Loucy (cell line): Measurements from ENCODE around the gene GPR153.

Experiments
- H2AFZ ChIP-seq: fragments of 200-600 bp; sonication (generic); 2 replicates; pipeline ENCODE4 v1.6.0; 2016; ENCODE audit warnings: antibody characterized with exemption, mild to moderate bottlenecking, low read length, moderate library complexity
- H3F3A ChIP-seq: fragments of 200-600 bp; 2 replicates; pipeline ENCODE4 v1.6.0; 2016; ENCODE audit warnings: antibody characterized with exemption, low read depth, mild to moderate bottlenecking
- H3K27me3 ChIP-seq: fragments of 200-600 bp; sonication (generic); 2 replicates; pipeline ENCODE4 v1.6.1; 2014; ENCODE audit warnings: low read length, mild to moderate bottlenecking; ENCODE audit not compliant: insufficient read depth, poor library complexity, severe bottlenecking
- H3K36me3 ChIP-seq: fragments of 200-600 bp; sonication (generic); 2 replicates; pipeline ENCODE4 v1.6.1; 2016; ENCODE audit warnings: low read length; ENCODE audit not compliant: insufficient read depth
- H3K4me1 ChIP-seq: fragments of 200-600 bp; sonication (generic); 2 replicates; pipeline ENCODE4 v1.5.1; 2014; ENCODE audit warnings: low read length, mild to moderate bottlenecking; ENCODE audit not compliant: insufficient read depth, poor library complexity, severe bottlenecking
- H3K4me2 ChIP-seq: fragments of 200-600 bp; sonication (generic); 2 replicates; pipeline ENCODE4 v1.6.0; 2014; ENCODE audit warnings: antibody characterized with exemption, low read length, low read depth, mild to moderate bottlenecking; ENCODE audit not compliant: poor library complexity, severe bottlenecking
- H3K4me3 ChIP-seq: fragments of 200-600 bp; sonication (generic); 2 replicates; pipeline ENCODE4 v1.5.1; 2014; ENCODE audit warnings: low read length, mild to moderate bottlenecking, mixed read lengths; ENCODE audit not compliant: poor library complexity, severe bottlenecking
- H3K79me2 ChIP-seq: fragments of 200-600 bp; sonication (generic); 2 replicates; pipeline ENCODE4 v1.6.1; 2014; ENCODE audit warnings: low read length; ENCODE audit not compliant: insufficient read depth
- H3K9ac ChIP-seq: fragments of 200-600 bp; sonication (generic); 2 replicates; pipeline ENCODE4 v1.6.0; 2014; ENCODE audit warnings: mild to moderate bottlenecking, low read depth, low read length, moderate library complexity; ENCODE audit not compliant: poor library complexity, severe bottlenecking
- H3K9me2 ChIP-seq: fragments of 200-600 bp; sonication (generic); replicated peaks from 2 replicates; pipeline ENCODE4 v1.6.1; 2016; ENCODE audit warnings: low read depth, low read length, mixed read lengths
- H3K9me3 ChIP-seq: fragments of 200-600 bp; sonication (generic); 2 replicates; pipeline ENCODE4 v1.6.1; 2014; ENCODE audit warnings: mild to moderate bottlenecking, antibody characterized with exemption, low read length, low read depth; ENCODE audit not compliant: insufficient read depth
- H4K20me1 ChIP-seq: fragments of 200-600 bp; sonication (generic); 2 replicates; pipeline ENCODE4 v1.6.0; 2014; ENCODE audit warnings: antibody characterized with exemption, low read length, mild to moderate bottlenecking; ENCODE audit not compliant: insufficient read depth, poor library complexity, severe bottlenecking
- CTCF ChIP-seq: fragments of 200-600 bp; sonication (generic); conservative IDR thresholded peaks from 2 replicates; pipeline ENCODE4 v1.5.1; 2014; ENCODE audit warnings: mild to moderate bottlenecking, antibody characterized with exemption, low read length
- EZH2phosphoT487 ChIP-seq: fragments of 200-600 bp; IDR thresholded peaks from 2 replicates; pipeline ENCODE4 v1.6.1; 2018; ENCODE audit warnings: antibody characterized with exemption, mild to moderate bottlenecking, moderate library complexity, borderline replicate concordance

The GPR153 gene

GRCh38 chr1:6260433-6260934, 414 bp downstream of the GPR153 start:
- Histone ChIP-seq H3K27me3 (no peaks in the 10 kb centered on the region), H3K4me1 (peaks cover 3% of the 10 kb centered on the region), H2AFZ (no peak overlapping the region), H3K4me2 (peak overlapping the region; percentile 63), H3K9me2 (no peaks in the 10 kb centered on the region), H4K20me1 (no peaks in the 10 kb centered on the region), H3F3A (no peaks in the 10 kb centered on the region), H3K36me3 (peaks cover 4% of the 10 kb centered on the region; the same call in 1 of the 2 replicates), H3K4me3 (peak overlapping the region; percentile 61), H3K9ac (no peak overlapping the region), H3K79me2 (no peaks in the 10 kb centered on the region), H3K9me3 (no peaks in the 10 kb centered on the region)
- TF ChIP-seq CTCF (no peak), EZH2phosphoT487 (no peak)

- H3K27me3 ChIP-seq = no peaks in the 10 kb centered on the region
- H3K9ac ChIP-seq = no peak overlapping the region
- no peak overlapping the region for H3K4me2 ChIP-seq
- H3K4me3 ChIP-seq = peak overlapping the region; percentile 34
- H3K79me2 ChIP-seq = no peaks in the 10 kb centered on the region
- H3K9me3 ChIP-seq = no peaks in the 10 kb centered on the region
- H4K20me1 ChIP-seq = no peaks in the 10 kb centered on the region
- no peak overlapping the region for H2AFZ ChIP-seq
- peaks cover 3% of the 10 kb centered on the region for H3K4me1 ChIP-seq
- peaks cover 4% of the 10 kb centered on the region; the same call in 1 of the 2 replicates for H3K36me3 ChIP-seq
- no peaks in the 10 kb centered on the region for H3K9me2 ChIP-seq
- no peak for TF ChIP-seq EZH2phosphoT487
- TF ChIP-seq CTCF = no peak
- H3F3A ChIP-seq = no peaks in the 10 kb centered on the region
Observed at GRCh38 chr1:6259491-6260362, 1.2 kb downstream of the GPR153 start.

GRCh38 chr1:6258675-6259074, 2.2 kb downstream of the GPR153 start:
- no peak overlapping the region for H3K4me2 ChIP-seq
- no peaks in the 10 kb centered on the region for H3K79me2 ChIP-seq

More at GRCh38 chr1:6258675-6259074, 2.2 kb downstream of the GPR153 start:
- no peak overlapping the region for H3K4me3 ChIP-seq
- H2AFZ ChIP-seq = no peak overlapping the region
- H3K4me1 ChIP-seq = peaks cover 3% of the 10 kb centered on the region
- no peaks in the 10 kb centered on the region for H4K20me1 ChIP-seq
- H3K36me3 ChIP-seq = no peaks in the 10 kb centered on the region
- H3K9me3 ChIP-seq = no peaks in the 10 kb centered on the region
- H3K9ac ChIP-seq = no peak overlapping the region
- H3K9me2 ChIP-seq = no peaks in the 10 kb centered on the region
- no peak for TF ChIP-seq EZH2phosphoT487
- TF ChIP-seq CTCF = no peak
- no peaks in the 10 kb centered on the region for H3F3A ChIP-seq
- no peaks in the 10 kb centered on the region for H3K27me3 ChIP-seq
